Measurements from ENCODE around the gene ANKRD37.

DNA sequence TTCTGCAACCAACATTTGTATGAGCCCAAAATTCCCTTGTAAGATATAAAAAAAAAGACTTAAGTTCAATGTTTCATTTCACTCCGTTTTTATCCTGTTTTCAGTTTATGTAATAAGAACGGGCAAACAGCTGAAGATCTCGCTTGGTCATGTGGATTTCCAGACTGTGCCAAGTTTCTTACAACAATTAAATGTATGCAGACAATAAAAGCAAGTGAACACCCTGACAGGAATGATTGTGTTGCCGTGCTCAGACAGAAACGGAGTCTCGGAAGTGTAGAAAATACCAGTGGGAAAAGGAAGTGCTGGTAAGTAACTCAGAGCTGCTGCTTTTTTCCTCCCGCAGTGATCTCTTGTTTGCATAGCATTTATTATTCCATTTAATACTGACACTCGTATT lies 2.8 kb downstream of the ANKRD37 start:
- TF ChIP-seq, protein P1, sequence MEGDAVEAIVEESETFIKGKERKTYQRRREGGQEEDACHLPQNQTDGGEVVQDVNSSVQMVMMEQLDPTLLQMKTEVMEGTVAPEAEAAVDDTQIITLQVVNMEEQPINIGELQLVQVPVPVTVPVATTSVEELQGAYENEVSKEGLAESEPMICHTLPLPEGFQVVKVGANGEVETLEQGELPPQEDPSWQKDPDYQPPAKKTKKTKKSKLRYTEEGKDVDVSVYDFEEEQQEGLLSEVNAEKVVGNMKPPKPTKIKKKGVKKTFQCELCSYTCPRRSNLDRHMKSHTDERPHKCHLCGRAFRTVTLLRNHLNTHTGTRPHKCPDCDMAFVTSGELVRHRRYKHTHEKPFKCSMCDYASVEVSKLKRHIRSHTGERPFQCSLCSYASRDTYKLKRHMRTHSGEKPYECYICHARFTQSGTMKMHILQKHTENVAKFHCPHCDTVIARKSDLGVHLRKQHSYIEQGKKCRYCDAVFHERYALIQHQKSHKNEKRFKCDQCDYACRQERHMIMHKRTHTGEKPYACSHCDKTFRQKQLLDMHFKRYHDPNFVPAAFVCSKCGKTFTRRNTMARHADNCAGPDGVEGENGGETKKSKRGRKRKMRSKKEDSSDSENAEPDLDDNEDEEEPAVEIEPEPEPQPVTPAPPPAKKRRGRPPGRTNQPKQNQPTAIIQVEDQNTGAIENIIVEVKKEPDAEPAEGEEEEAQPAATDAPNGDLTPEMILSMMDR (IDR thresholded peaks at IDR 0.05) = no peak
- no peak for TF ChIP-seq POLR2A (IDR thresholded peaks at IDR 0.05)

All from body of pancreas (tissue), 4 donors.